ENCODE measurements around the gene MACROD2.
"Not testable (repeated sequence)": the region's sequence is repeated elsewhere in the genome, so short reads cannot be mapped to it uniquely, and the experiment has no call there.

GRCh38 chr20:15537200-15537599, 1541.9 kb downstream of the MACROD2 start:
- not testable (repeated sequence) for TF ChIP-seq CTCF (conservative IDR thresholded peaks at IDR 0.05); ZFX (IDR thresholded peaks at IDR 0.05)
